WTC11 (cell line): Measurements from ENCODE around the gene ASB2.

Experiments used
- ESRRA ChIP-seq: sonication (generic); formaldehyde crosslinking; IDR thresholded peaks from 2 replicates; pipeline ENCODE4 v1.8.1; 2022; ENCODE audit warnings: mild to moderate bottlenecking, missing genetic modification reagents, borderline replicate concordance
- JUN ChIP-seq: sonication (generic); formaldehyde crosslinking; IDR thresholded peaks from 2 replicates; pipeline ENCODE4 v1.8.0; 2023; ENCODE audit warnings: mild to moderate bottlenecking, missing genetic modification reagents
- MYBL2 ChIP-seq: sonication (generic); formaldehyde crosslinking; IDR thresholded peaks from 2 replicates; pipeline ENCODE4 v1.8.1; 2023; ENCODE audit warnings: mild to moderate bottlenecking, moderate library complexity, missing genetic modification reagents
- NFATC4 ChIP-seq: fragments of 250-450 bp; sonication (Bioruptor Pico); IDR thresholded peaks from 2 replicates; pipeline ENCODE4 v1.9.0; 2021; ENCODE audit warnings: mild to moderate bottlenecking
- NR3C1 ChIP-seq: sonication (generic); formaldehyde crosslinking; conservative IDR thresholded peaks from 2 replicates; pipeline ENCODE4 v1.8.1; 2023; ENCODE audit warnings: low read depth, mild to moderate bottlenecking, missing genetic modification reagents
- TEAD4 ChIP-seq: sonication (generic); formaldehyde crosslinking; IDR thresholded peaks from 2 replicates; pipeline ENCODE4 v1.8.0; 2022; ENCODE audit warnings: mild to moderate bottlenecking, missing genetic modification reagents
- ZBTB21 ChIP-seq: sonication (generic); formaldehyde crosslinking; IDR thresholded peaks from 2 replicates; pipeline ENCODE4 v1.8.1; 2023; ENCODE audit warnings: mild to moderate bottlenecking, missing genetic modification reagents, borderline replicate concordance
- TF ChIP-seq, protein P1 (sequence below): fragments of 200-600 bp; IDR thresholded peaks from 2 replicates; pipeline ENCODE4 v1.8.0; 2022; ENCODE audit warnings: antibody characterized with exemption
- TF ChIP-seq, protein P2 (sequence below): sonication (generic); formaldehyde crosslinking; IDR thresholded peaks from 2 replicates; pipeline ENCODE4 v1.8.1; 2023; ENCODE audit warnings: mild to moderate bottlenecking, missing genetic modification reagents, moderate library complexity
- TF ChIP-seq, protein P3 (sequence below): sonication (generic); formaldehyde crosslinking; IDR thresholded peaks from 2 replicates; pipeline ENCODE4 v1.8.1; 2023; ENCODE audit warnings: mild to moderate bottlenecking, missing genetic modification reagents
- TF ChIP-seq, protein P4 (sequence below): sonication (generic); formaldehyde crosslinking; conservative IDR thresholded peaks from 2 replicates; pipeline ENCODE4 v1.8.1; 2022; ENCODE audit warnings: mild to moderate bottlenecking, missing genetic modification reagents
- TF ChIP-seq, protein P5 (sequence below): sonication (generic); formaldehyde crosslinking; IDR thresholded peaks from 2 replicates; pipeline ENCODE4 v1.8.1; 2022; ENCODE audit warnings: mild to moderate bottlenecking, moderate library complexity, missing genetic modification reagents

DNA sequence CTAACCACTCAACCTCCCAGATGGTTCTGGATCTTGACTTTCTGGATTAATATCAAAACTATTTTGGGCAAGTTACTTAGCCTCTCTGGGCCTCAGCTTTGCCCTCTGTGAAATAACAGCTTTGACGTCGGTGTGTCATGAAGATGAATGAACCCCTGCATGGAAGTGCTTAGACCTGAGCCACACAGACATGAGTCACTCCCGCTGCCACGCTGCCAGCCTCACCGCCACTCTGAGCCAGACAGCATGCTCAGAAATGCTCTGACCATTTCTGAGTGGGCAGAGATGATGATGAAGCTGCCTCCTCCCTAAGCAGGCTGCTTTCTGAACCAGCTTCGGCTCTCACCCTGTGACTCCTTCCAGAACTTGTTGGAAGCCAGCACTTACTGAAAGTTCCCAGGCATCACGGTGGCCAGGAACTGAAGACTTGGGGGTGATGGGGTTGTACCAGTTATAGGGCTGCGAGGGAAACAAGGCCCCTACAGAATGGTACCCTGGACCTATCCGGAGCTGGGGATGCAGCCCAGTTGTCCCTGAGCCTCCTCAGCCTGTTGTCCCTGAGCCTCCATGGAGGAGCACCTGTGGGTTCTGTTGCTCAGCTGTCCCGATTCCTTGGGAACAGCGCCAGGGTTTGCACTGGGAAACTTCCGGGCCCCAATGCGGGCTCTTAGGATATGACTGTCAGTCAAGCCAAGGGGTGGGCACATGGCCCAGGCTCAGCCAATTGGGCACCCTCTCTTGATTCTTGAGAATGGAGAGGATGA, 18.7 kb upstream of the ASB2 start:
- TF ChIP-seq, protein P1, sequence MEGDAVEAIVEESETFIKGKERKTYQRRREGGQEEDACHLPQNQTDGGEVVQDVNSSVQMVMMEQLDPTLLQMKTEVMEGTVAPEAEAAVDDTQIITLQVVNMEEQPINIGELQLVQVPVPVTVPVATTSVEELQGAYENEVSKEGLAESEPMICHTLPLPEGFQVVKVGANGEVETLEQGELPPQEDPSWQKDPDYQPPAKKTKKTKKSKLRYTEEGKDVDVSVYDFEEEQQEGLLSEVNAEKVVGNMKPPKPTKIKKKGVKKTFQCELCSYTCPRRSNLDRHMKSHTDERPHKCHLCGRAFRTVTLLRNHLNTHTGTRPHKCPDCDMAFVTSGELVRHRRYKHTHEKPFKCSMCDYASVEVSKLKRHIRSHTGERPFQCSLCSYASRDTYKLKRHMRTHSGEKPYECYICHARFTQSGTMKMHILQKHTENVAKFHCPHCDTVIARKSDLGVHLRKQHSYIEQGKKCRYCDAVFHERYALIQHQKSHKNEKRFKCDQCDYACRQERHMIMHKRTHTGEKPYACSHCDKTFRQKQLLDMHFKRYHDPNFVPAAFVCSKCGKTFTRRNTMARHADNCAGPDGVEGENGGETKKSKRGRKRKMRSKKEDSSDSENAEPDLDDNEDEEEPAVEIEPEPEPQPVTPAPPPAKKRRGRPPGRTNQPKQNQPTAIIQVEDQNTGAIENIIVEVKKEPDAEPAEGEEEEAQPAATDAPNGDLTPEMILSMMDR = no peak
- TF ChIP-seq NFATC4 (CRISPR knock-in tag) (no peak), NR3C1 (CRISPR knock-in tag) (no peak), ZBTB21 (CRISPR knock-in tag) (no peak), MYBL2 (CRISPR knock-in tag) (no peak), JUN (no peak), TEAD4 (no peak), ESRRA (CRISPR knock-in tag) (no peak)
- TF ChIP-seq, protein P2, sequence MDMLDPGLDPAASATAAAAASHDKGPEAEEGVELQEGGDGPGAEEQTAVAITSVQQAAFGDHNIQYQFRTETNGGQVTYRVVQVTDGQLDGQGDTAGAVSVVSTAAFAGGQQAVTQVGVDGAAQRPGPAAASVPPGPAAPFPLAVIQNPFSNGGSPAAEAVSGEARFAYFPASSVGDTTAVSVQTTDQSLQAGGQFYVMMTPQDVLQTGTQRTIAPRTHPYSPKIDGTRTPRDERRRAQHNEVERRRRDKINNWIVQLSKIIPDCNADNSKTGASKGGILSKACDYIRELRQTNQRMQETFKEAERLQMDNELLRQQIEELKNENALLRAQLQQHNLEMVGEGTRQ (CRISPR knock-in tag) = peak; percentile 50; the same call in 1 of the 2 replicates
- TF ChIP-seq, protein P3, sequence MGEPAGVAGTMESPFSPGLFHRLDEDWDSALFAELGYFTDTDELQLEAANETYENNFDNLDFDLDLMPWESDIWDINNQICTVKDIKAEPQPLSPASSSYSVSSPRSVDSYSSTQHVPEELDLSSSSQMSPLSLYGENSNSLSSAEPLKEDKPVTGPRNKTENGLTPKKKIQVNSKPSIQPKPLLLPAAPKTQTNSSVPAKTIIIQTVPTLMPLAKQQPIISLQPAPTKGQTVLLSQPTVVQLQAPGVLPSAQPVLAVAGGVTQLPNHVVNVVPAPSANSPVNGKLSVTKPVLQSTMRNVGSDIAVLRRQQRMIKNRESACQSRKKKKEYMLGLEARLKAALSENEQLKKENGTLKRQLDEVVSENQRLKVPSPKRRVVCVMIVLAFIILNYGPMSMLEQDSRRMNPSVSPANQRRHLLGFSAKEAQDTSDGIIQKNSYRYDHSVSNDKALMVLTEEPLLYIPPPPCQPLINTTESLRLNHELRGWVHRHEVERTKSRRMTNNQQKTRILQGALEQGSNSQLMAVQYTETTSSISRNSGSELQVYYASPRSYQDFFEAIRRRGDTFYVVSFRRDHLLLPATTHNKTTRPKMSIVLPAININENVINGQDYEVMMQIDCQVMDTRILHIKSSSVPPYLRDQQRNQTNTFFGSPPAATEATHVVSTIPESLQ (CRISPR knock-in tag) = no peak
- TF ChIP-seq, protein P4, sequence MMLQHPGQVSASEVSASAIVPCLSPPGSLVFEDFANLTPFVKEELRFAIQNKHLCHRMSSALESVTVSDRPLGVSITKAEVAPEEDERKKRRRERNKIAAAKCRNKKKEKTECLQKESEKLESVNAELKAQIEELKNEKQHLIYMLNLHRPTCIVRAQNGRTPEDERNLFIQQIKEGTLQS (CRISPR knock-in tag) = no peak
- TF ChIP-seq, protein P5, sequence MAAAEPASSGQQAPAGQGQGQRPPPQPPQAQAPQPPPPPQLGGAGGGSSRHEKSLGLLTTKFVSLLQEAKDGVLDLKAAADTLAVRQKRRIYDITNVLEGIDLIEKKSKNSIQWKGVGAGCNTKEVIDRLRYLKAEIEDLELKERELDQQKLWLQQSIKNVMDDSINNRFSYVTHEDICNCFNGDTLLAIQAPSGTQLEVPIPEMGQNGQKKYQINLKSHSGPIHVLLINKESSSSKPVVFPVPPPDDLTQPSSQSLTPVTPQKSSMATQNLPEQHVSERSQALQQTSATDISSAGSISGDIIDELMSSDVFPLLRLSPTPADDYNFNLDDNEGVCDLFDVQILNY (CRISPR knock-in tag) = no peak
